Erythroblast (primary cell): ENCODE results near the gene OAT.

Source experiments
- DNase-seq, 2 experiments: peaks; one replicate each; lab custom pipeline; 2025; lab: John Stamatoyannopoulos, UW
- GATA1 ChIP-seq: IDR thresholded peaks from 2 replicates; pipeline ENCODE4 v1.6.1; 2011; ENCODE audit warnings: low read depth, mild to moderate bottlenecking, control low read depth, low read length, moderate library complexity
- POLR2A ChIP-seq: IDR thresholded peaks from 2 replicates; pipeline ENCODE4 v1.6.1; 2011; ENCODE audit warnings: mild to moderate bottlenecking, low read length

OAT gene

DNA sequence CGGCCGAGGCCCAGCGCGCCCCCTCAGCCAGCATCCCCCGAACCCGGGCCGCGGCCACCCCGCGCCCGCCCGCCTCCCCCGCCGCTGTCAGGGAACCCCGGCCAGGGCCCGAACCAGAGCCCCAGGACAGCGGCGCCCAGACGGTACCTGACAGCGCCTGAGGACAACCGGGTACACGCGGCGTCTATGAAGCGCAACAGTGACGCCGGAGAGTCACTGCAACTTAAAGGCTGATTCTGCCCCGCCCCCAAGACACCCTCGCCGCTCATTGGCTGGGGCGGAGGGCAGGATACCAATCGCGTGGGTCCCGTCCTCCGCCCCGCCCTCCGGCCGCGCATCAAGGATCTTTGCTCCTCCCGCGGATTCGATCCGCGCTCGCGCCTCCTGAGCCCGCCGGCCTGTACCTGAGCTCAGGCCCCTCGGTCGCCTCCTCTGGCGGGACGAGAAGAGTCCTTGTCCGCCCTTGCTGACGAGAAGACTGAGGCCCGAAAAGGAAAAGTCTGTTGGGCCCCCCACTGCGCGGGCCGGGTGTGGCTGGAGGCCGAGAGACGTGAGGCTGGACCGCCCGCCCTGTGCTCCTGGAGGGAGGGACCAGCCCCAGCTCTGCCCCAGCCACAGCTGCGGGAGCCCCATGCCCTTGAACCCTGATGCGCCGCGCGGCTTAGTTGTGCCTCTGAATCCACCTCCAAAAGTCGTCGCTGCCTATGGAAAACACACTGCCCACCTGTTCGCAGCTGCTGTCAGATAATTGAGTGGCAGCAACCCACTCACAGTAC, at the start of gene OAT:
Gene OAT (minus strand): TSS at position 198 of the 776 bp plus-strand sequence. CDS start 6,752 bp downstream, outside the sequence.
- DNase-seq = peak; percentile 98 to 99
- TF ChIP-seq GATA1 (no peak), POLR2A (peak; percentile 98)

GRCh38 chr10:124467165-124467564, 48.4 kb upstream of the OAT start:
- TF ChIP-seq GATA1 (no peak), POLR2A (no peak)
- no peak for DNase-seq

DNA sequence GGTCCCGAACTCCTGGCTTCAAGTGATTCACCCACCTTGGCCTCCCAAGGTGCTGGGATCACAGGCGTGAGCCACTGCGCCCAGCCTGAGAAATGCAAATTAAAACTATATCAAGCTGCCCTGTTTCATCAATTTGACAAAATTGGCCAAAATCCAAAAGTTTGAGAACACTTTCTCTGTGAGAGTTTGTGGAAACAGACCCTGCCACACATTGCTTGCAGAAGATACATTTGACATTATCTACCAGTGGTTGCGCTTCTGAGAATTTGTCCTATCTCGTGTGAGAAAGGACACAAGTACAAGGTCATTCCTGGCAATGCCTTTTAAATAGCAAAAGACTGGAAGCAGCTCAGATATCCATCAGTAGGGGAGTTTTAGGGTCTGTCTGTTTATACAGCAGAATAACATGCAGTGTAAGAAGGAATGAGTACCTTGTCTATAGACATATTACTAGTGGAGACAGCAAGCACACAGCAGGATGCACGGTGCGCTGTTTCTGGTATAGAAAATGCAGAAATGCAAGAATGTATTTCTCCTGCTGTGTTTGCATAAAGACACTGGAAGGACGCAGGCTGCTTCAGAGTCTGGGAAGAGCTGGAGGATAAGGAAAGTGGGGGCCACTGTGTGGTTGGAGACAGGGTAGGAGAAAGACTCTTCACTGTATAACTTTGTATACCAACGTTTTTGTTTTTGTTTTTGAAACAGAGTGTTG, 47.2 kb upstream of the OAT start:
- DNase-seq = peak; percentile 64 to 77

GRCh38 chr10:124465003-124465776, 46.5 kb upstream of the OAT start:
- no peak for TF ChIP-seq GATA1
- TF ChIP-seq POLR2A = no peak
- DNase-seq = peak; percentile 49 to 50

More for the DNA sequence above, 47.2 kb upstream of the OAT start:
- TF ChIP-seq GATA1 (no peak), POLR2A (no peak)

- TF ChIP-seq GATA1 (no peak), POLR2A (no peak)
- peak; percentile 27 to 40 for DNase-seq
Measured at GRCh38 chr10:124464028-124464965, 45.6 kb upstream of the OAT start.

- no peak for TF ChIP-seq GATA1
- no peak for TF ChIP-seq POLR2A
- no peak for DNase-seq
Measured at GRCh38 chr10:124462348-124462695, 43.6 kb upstream of the OAT start.

DNA sequence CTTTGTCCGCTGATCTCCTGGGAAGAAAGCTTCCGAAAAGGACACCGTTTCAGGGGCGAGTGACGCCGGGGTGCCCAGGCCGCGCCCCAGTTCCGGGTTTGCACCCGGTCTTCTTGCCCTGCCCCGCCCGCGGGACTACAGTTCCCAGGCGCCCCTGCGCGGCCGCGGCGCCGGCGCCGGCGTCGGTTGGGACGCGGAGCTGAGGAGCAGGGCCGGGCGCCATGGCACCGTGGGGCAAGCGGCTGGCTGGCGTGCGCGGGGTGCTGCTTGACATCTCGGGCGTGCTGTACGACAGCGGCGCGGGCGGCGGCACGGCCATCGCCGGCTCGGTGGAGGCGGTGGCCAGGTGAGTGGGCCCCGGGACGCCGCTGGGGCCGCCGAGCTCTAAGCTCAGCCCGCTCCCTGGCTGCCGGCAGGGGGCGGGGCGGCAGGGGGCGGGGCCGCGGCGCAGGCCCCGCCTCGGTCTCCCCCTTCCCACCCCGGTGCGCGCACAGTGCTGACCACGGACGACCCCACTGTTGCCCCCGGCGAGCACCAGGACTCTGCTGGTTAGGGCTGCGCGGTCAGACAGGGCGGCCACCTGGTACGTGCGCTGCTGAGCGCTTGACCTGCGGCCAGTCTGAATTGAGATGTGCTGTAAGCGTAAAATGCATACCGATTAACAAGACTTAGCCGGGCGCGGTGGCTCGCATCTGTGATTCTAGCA, 43.1 kb upstream of the OAT start, which contains the start of gene LHPP:
Gene LHPP (plus strand): TSS at position 182 of the 706 bp plus-strand sequence. CDS start 40 bp downstream, at position 222.
- TF ChIP-seq GATA1 = no peak
- peak; percentile 43 for TF ChIP-seq POLR2A
- peak; percentile 91 to 92 for DNase-seq

DNA sequence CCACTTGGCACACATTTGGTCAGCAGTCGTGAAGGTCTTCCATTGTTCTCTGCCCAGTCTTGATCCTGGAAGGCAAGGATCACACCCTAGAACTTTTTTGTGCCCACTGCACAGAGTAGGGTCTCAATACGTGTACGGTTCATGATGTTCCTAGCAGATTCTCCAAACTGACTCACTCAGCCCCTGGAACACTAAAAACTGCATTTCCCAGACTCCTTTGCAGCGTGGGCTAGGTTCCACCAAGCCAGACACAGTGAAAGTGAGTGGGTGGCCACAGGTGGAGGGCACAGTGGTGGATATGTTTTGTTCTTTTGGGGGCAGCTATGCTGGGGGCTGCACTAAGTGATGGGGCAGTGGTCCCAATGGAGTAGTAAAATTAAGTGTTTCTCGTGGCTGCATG, 41.4 kb upstream of the OAT start:
- no peak for DNase-seq
- TF ChIP-seq POLR2A (no peak), GATA1 (no peak)

DNA sequence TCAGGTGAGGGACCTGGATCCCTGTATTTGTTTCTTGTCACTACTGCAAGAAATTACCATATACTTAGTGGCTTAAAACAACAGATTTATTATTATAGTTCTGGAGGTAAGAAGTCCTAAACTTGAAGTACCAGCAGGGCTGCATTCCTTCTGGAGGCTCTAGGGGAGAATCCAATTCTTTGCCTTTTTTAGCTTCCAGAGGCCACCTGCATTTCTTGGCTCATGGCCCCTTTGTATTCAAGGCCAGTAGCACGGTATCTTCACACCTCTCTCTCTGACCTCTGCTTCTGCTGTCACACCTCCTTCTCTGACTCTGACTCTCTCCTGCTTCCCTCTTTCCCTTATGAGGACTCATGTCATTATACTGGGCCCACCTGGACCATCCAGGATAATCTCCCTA, 40.7 kb upstream of the OAT start:
- no peak for TF ChIP-seq POLR2A
- TF ChIP-seq GATA1 = no peak
- no peak for DNase-seq

DNA sequence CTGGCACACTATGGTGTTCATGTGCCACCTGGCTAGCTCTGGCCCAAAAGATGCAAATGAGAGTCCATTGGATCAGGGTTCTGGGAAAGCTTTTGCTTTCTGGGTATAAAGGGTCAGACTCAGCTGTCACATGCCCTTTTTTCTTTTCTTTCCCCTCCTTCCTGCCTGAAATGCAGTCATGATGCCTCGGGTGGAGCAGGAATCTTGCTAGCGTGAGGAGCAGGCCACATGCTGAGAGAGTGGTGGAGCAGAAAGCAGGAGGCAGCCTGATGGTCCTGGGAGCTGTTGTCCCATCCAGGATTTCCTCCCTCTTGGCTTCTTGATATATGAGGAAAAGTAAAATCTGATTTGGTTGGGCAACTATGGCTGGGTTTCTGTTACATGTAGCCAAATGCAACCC, 40.2 kb upstream of the OAT start:
- no peak for DNase-seq
- TF ChIP-seq GATA1 = no peak
- no peak for TF ChIP-seq POLR2A

- no peak for DNase-seq
- TF ChIP-seq GATA1 (no peak), POLR2A (no peak)
Measured at GRCh38 chr10:124458473-124458872, 39.8 kb upstream of the OAT start.

- DNase-seq = no peak
- no peak for TF ChIP-seq POLR2A
- TF ChIP-seq GATA1 = no peak
Measured at GRCh38 chr10:124455441-124455840, 36.7 kb upstream of the OAT start.
